GM23338 (cell line): Measurements from ENCODE around the gene ZNF507. TPM values are rescaled to one million over a fixed set of nuclear protein-coding genes. Genes with fewer than 3 reads are reported as not detected.

Experiments
- ATAC-seq: fragments of 200-7000 bp; cut with Tn5 transposase; 3 replicates; pipeline ENCODE4 v1.9.1; 2020
- DNase-seq: peaks from one replicate; pipeline ENCODE4 v3.0.0-alpha.2; 2015; ENCODE audit warnings: low spot score
- H2AFZ ChIP-seq: fragments of 200-600 bp; sonication (generic); 2 replicates; pipeline ENCODE4 v1.8.0; 2016; ENCODE audit warnings: antibody characterized with exemption, mild to moderate bottlenecking, moderate library complexity
- H3F3A ChIP-seq: fragments of 200-600 bp; sonication (generic); replicated peaks from 2 replicates; pipeline ENCODE4 v1.8.0; 2017; ENCODE audit warnings: antibody characterized with exemption, mixed run types, low read depth
- H3K27ac ChIP-seq: fragments of 200-600 bp; sonication (generic); 2 replicates; pipeline ENCODE4 v1.6.1; 2016; ENCODE audit warnings: low read depth
- H3K27me3 ChIP-seq: fragments of 200-600 bp; sonication (generic); 2 replicates; pipeline ENCODE4 v1.8.0; 2016; ENCODE audit warnings: mild to moderate bottlenecking, mixed run types, moderate library complexity; ENCODE audit not compliant: insufficient read depth
- H3K36me3 ChIP-seq: fragments of 200-600 bp; sonication (generic); 2 replicates; pipeline ENCODE4 v1.8.0; 2016; ENCODE audit warnings: mild to moderate bottlenecking; ENCODE audit not compliant: insufficient read depth
- H3K4me1 ChIP-seq: fragments of 200-600 bp; sonication (generic); 2 replicates; pipeline ENCODE4 v1.8.0; 2016; ENCODE audit warnings: mild to moderate bottlenecking, moderate library complexity; ENCODE audit not compliant: insufficient read depth
- H3K4me2 ChIP-seq: fragments of 200-600 bp; sonication (generic); 2 replicates; pipeline ENCODE4 v1.7.1; 2017; ENCODE audit warnings: mixed run types
- H3K4me3 ChIP-seq: fragments of 200-600 bp; sonication (generic); 2 replicates; pipeline ENCODE4 v1.6.1; 2016; ENCODE audit warnings: mixed run types
- H3K79me2 ChIP-seq: fragments of 200-600 bp; sonication (generic); replicated peaks from 2 replicates; pipeline ENCODE4 v1.8.0; 2017; ENCODE audit warnings: mild to moderate bottlenecking; ENCODE audit not compliant: insufficient read depth
- H3K9me2 ChIP-seq: fragments of 200-600 bp; sonication (generic); 2 replicates; pipeline ENCODE4 v1.8.0; 2017; ENCODE audit not compliant: insufficient read depth
- H4K20me1 ChIP-seq: fragments of 200-600 bp; sonication (generic); replicated peaks from 2 replicates; pipeline ENCODE4 v1.8.0; 2017; ENCODE audit warnings: mild to moderate bottlenecking; ENCODE audit not compliant: insufficient read depth
- H3K27ac Mint-ChIP-seq: 2 replicates; pipeline ENCODE4 v1.8.0; 2020; ENCODE audit warnings: inconsistent platforms, mild to moderate bottlenecking, moderate library complexity, mixed read lengths
- H3K27me3 Mint-ChIP-seq: 3 replicates; pipeline ENCODE4 v1.8.0; 2022; ENCODE audit warnings: low read depth, mild to moderate bottlenecking, moderate library complexity, mixed read lengths, inconsistent platforms; ENCODE audit not compliant: insufficient read depth, poor library complexity
- H3K36me3 Mint-ChIP-seq: 3 replicates; pipeline ENCODE4 v1.8.0; 2021; ENCODE audit warnings: low read depth, mild to moderate bottlenecking, inconsistent platforms, moderate library complexity, mixed read lengths
- H3K4me1 Mint-ChIP-seq: 3 replicates; pipeline ENCODE4 v1.8.0; 2020; ENCODE audit warnings: mild to moderate bottlenecking, inconsistent platforms, mixed read lengths
- H3K4me3 Mint-ChIP-seq: 3 replicates; pipeline ENCODE4 v1.8.0; 2021; ENCODE audit warnings: moderate library complexity, mild to moderate bottlenecking, inconsistent platforms, mixed read lengths
- H3K9me3 Mint-ChIP-seq: 3 replicates; pipeline ENCODE4 v1.8.0; 2020; ENCODE audit warnings: moderate library complexity, mild to moderate bottlenecking, inconsistent platforms, mixed read lengths
- CTCF ChIP-seq, 2 experiments: fragments of 200-600 bp in 1 of 2; sonication (generic) in 1 of 2; conservative IDR thresholded peaks; 2 replicates each; pipeline versions ENCODE4 v1.5.1 to v1.6.1; 2016 to 2017; ENCODE audit warnings: antibody characterized with exemption in 2 of 2, low read depth in 2 of 2, mild to moderate bottlenecking in 2 of 2, moderate library complexity in 1 of 2
- EZH2phosphoT487 ChIP-seq: fragments of 200-600 bp; sonication (generic); IDR thresholded peaks from one replicate; pipeline ENCODE4 v1.8.1; 2018; ENCODE audit warnings: antibody characterized with exemption; ENCODE audit not compliant: unreplicated experiment
- NANOG ChIP-seq: IDR thresholded peaks from 2 replicates; pipeline ENCODE4 v1.6.1; 2016; ENCODE audit warnings: antibody characterized with exemption, borderline replicate concordance
- STAT1 ChIP-seq: IDR thresholded peaks from one replicate; pipeline ENCODE4 v1.6.1; 2016; ENCODE audit warnings: antibody characterized with exemption; ENCODE audit not compliant: unreplicated experiment
- ZNF114 ChIP-seq: fragments of 250-450 bp; sonication (Bioruptor Pico); IDR thresholded peaks from 2 replicates; pipeline ENCODE4 v1.5.0; 2020; ENCODE audit warnings: mild to moderate bottlenecking, moderate library complexity
- ZNF462 ChIP-seq: fragments of 250-450 bp; sonication (Bioruptor Pico); IDR thresholded peaks from 2 replicates; pipeline ENCODE4 v1.5.0; 2020; ENCODE audit warnings: mild to moderate bottlenecking, moderate library complexity
- polyA plus RNA-seq: library from polyadenylated mRNA; unstranded; fragments of >200 nt; fragmentation: Nextera tagmentation; extraction: Ambion mirVana; gene quantifications from 2 replicates; pipeline ENCODE4 v1.2.1, GENCODE V29; 2016
- total RNA-seq: library from RNA; depleted of rRNA; stranded (reverse); fragments of >200 nt; shearing (Covaris generic); gene quantifications from 2 replicates; pipeline ENCODE4 v1.2.3, GENCODE V29; 2014
- TF ChIP-seq, protein P1 (sequence below): IDR thresholded peaks from one replicate; pipeline ENCODE4 v1.6.1; 2018; ENCODE audit warnings: antibody characterized with exemption; ENCODE audit not compliant: unreplicated experiment

The ZNF507 gene
- total and polyA plus RNA-seq, 2 experiments from 2014 or later, result 10.4 to 23.4 TPM

- Mint-ChIP-seq H3K36me3 (no peaks in the 10 kb centered on the region), H3K9me3 (no peaks in the 10 kb centered on the region; the same call in 2 of the 3 replicates), H3K27me3 (peaks cover 4% of the 10 kb centered on the region), H3K4me3 (no peak overlapping the region), H3K4me1 (0 out of 3 replicates have a peak, but pooled peaks cover 2% of the 10 kb centered on the region), H3K27ac (no peak overlapping the region)
- no peaks in the 10 kb centered on the region for H4K20me1 ChIP-seq
- H3K4me1 ChIP-seq, result peaks cover 9% of the 10 kb centered on the region
- H3K4me2 ChIP-seq, result no peak overlapping the region
- H3K36me3 ChIP-seq, result no peaks in the 10 kb centered on the region
- H3K4me3 ChIP-seq, result no peak overlapping the region
- H2AFZ ChIP-seq, result peak overlapping the region; percentile 38
- DNase-seq (peak; percentile 71), ATAC-seq (peak; percentile 97)
- no peaks in the 10 kb centered on the region; the same call in 1 of the 2 replicates for H3K9me2 ChIP-seq
- no peaks in the 10 kb centered on the region for H3K79me2 ChIP-seq
- H3K27me3 ChIP-seq, result no peaks in the 10 kb centered on the region; the same call in 1 of the 2 replicates
- no peaks in the 10 kb centered on the region for H3F3A ChIP-seq
- TF ChIP-seq STAT1 (no peak), CTCF (conservative IDR thresholded peaks at IDR 0.05; ENCODE audit: low read depth in 2 of 2) (peak; percentile 64 to 66)
- no peak overlapping the region for H3K27ac ChIP-seq
These were observed 5.2 kb upstream of the ZNF507 start for GRCh38 chr19:32339988-32340874.

DNA sequence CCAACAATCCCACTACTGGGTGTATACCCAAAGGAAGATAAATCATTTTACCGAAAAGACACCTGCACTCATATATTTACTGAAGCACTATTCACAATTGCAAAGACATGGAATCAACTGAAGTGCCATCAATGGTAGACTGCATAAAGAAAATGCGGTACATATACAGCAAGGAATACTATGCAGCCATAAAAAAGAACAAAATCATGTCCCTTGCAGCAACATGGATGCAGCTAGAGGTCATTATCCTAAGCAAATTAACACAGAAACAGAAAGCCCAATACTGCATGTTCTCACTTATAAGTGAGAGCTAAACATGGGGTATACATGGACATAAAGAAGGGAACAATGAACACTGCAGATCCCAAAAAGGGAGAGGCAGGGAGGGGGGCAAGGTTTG, 2.7 kb upstream of the ZNF507 start:
- Histone ChIP-seq H4K20me1 (no peaks in the 10 kb centered on the region), H3K4me2 (no peak overlapping the region), H3K4me1 (peaks cover 8% of the 10 kb centered on the region; the same call in 1 of the 2 replicates), H3K4me3 (no peak overlapping the region), H3K36me3 (no peaks in the 10 kb centered on the region), H2AFZ (no peak overlapping the region), H3K27me3 (no peaks in the 10 kb centered on the region; the same call in 1 of the 2 replicates), H3K9me2 (no peaks in the 10 kb centered on the region; the same call in 1 of the 2 replicates), H3F3A (no peaks in the 10 kb centered on the region), H3K27ac (no peak overlapping the region), H3K79me2 (peaks cover 20% of the 10 kb centered on the region)
- ATAC-seq, result no peak
- H3K4me1 Mint-ChIP-seq, result no peaks in the 10 kb centered on the region
- no peak overlapping the region for H3K27ac Mint-ChIP-seq
- DNase-seq, result no peak
- H3K36me3 Mint-ChIP-seq, result no peaks in the 10 kb centered on the region; the same call in 2 of the 3 replicates
- H3K9me3 Mint-ChIP-seq, result no peaks in the 10 kb centered on the region; the same call in 2 of the 3 replicates
- H3K27me3 Mint-ChIP-seq, result peaks cover 3% of the 10 kb centered on the region
- no peak overlapping the region for H3K4me3 Mint-ChIP-seq
- no peak for TF ChIP-seq ZNF462 (CRISPR knock-in tag)
- no peak for TF ChIP-seq ZNF114 (CRISPR knock-in tag)
- TF ChIP-seq, protein P1, sequence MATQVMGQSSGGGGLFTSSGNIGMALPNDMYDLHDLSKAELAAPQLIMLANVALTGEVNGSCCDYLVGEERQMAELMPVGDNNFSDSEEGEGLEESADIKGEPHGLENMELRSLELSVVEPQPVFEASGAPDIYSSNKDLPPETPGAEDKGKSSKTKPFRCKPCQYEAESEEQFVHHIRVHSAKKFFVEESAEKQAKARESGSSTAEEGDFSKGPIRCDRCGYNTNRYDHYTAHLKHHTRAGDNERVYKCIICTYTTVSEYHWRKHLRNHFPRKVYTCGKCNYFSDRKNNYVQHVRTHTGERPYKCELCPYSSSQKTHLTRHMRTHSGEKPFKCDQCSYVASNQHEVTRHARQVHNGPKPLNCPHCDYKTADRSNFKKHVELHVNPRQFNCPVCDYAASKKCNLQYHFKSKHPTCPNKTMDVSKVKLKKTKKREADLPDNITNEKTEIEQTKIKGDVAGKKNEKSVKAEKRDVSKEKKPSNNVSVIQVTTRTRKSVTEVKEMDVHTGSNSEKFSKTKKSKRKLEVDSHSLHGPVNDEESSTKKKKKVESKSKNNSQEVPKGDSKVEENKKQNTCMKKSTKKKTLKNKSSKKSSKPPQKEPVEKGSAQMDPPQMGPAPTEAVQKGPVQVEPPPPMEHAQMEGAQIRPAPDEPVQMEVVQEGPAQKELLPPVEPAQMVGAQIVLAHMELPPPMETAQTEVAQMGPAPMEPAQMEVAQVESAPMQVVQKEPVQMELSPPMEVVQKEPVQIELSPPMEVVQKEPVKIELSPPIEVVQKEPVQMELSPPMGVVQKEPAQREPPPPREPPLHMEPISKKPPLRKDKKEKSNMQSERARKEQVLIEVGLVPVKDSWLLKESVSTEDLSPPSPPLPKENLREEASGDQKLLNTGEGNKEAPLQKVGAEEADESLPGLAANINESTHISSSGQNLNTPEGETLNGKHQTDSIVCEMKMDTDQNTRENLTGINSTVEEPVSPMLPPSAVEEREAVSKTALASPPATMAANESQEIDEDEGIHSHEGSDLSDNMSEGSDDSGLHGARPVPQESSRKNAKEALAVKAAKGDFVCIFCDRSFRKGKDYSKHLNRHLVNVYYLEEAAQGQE, result no peak
- no peak for TF ChIP-seq NANOG
- TF ChIP-seq EZH2phosphoT487, result no peak
